LNCaP clone FGC (cell line): ENCODE results near the gene XXYLT1.

Experiments
- DNase-seq: peaks from one replicate; pipeline ENCODE4 v3.0.0-alpha.2; 2011; ENCODE audit warnings: low read depth
- H3K4me3 ChIP-seq: 2 replicates; pipeline ENCODE4 v1.5.1; 2011; ENCODE audit warnings: mild to moderate bottlenecking, low read depth, low read length, control low read depth
- CTCF ChIP-seq: IDR thresholded peaks from 2 replicates; pipeline ENCODE4 v1.5.1; 2012; ENCODE audit warnings: mild to moderate bottlenecking; ENCODE audit not compliant: control insufficient read depth, insufficient read depth; ENCODE audit errors: extremely low read depth

XXYLT1 gene

GRCh38 chr3:195066441-195066841, 204.5 kb downstream of the XXYLT1 start:
- no peak overlapping the region for H3K4me3 ChIP-seq
- no peak for DNase-seq
- no peak for TF ChIP-seq CTCF

DNA sequence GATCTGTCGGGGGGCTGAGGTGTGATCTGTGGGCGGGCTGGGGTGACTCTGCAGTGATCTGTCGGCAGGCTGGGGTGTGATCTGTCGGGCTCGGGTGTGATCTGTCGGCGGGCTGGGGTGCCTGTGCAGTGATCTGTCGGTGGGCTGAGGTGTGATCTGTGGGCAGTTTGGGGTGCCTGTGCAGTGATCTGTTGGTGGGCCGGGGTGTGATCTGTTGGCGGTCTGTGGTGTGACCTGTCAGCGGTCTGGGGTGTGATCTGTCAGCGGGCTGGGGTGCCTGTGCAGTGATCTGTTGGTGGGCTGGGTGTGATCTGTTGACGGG, 205.1 kb downstream of the XXYLT1 start:
- TF ChIP-seq CTCF: no peak
- H3K4me3 ChIP-seq: no peak overlapping the region
- DNase-seq: no peak

- no peak for DNase-seq
- no peak overlapping the region for H3K4me3 ChIP-seq
- no peak for TF ChIP-seq CTCF
Observed at GRCh38 chr3:195065142-195065863, 205.7 kb downstream of the XXYLT1 start.

- no peak overlapping the region for H3K4me3 ChIP-seq
- DNase-seq: no peak
Observed at GRCh38 chr3:195064300-195064931, 206.5 kb downstream of the XXYLT1 start.

DNA sequence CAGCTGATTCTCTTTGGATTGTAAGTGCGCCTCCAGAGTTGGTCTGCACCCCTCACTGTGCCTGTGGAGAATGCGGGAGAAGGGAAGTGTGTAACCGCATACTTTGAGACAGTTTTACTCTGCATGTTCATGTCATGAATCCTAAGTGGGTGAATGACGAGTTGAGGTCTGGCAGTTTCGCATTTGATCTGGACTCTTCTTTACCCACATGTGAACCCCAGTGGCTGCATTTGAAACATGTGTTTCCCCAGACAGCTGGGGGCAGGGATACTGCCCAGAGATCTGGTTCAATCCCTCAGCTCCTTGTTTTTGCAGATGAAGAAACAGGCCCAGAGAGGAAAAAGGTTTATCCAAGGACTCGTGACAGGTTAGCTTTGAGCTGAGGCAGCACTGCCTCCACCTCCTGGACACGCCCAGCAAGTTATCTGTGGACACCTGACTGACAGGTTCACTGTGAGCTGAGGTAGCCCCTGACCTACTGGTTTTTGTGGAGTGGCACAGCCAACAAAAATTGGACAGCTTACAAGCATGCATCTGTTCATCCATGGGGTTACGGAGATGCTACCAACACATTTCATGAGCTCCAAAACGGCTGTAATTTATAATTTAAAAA, 207.3 kb downstream of the XXYLT1 start:
- DNase-seq: peak; percentile 67
- H3K4me3 ChIP-seq: no peak overlapping the region
- TF ChIP-seq CTCF: peak; percentile 35

More at GRCh38 chr3:195064300-195064931, 206.5 kb downstream of the XXYLT1 start:
- no peak for TF ChIP-seq CTCF

- no peak for DNase-seq
- no peak overlapping the region for H3K4me3 ChIP-seq
- no peak for TF ChIP-seq CTCF
Observed at GRCh38 chr3:195062866-195063540, 208.0 kb downstream of the XXYLT1 start.
